Measurements from ENCODE around the gene TMEM259. TPM values are rescaled to one million over a fixed set of nuclear protein-coding genes. Genes with fewer than 3 reads are reported as not detected.

The TMEM259 gene
- total RNA-seq, 1 experiment from 2014 or later = 253 TPM

DNA sequence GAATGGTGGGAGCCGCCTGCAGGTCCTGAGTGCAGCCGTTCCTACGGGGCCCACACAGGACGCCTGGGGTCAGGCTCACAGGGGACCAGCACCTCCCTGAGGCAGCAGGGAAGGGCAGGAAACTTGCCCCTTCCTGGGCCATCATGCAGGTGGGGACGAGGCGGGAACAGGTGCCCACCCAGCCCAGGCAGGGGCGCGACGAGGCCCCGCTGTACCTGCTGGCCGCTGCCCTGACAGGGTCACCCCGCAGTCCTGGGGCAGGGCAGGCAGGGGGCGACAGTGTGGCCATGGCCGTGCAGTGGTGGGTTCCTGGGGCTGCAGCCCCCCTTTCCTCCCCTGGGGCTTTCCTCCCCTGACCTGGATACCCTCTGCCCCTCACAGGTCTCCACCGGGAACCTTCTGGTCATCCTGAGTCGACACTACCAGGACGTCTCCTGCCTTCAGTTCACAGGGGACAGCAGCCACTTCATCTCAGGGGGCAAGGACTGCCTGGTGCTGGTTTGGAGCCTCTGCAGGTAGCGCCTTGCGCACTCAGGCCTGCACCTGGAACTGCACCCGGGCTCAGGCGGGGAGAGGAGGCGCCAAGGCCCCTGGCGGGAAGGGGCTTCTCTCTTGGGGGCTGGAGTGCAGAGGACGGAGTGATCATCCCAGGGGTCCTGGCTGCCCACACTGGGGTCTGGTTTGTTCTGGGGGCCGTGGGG lies 31.4 kb downstream of the TMEM259 start:
- no peak for DNase-seq (ENCODE audit: low spot score)

GRCh38 chr19:988510-988909 lies 32.4 kb downstream of the TMEM259 start:
- no peak for DNase-seq (ENCODE audit: low spot score)

- DNase-seq (ENCODE audit: low spot score) = no peak
Measured at GRCh38 chr19:988081-988480, 32.8 kb downstream of the TMEM259 start.

DNA sequence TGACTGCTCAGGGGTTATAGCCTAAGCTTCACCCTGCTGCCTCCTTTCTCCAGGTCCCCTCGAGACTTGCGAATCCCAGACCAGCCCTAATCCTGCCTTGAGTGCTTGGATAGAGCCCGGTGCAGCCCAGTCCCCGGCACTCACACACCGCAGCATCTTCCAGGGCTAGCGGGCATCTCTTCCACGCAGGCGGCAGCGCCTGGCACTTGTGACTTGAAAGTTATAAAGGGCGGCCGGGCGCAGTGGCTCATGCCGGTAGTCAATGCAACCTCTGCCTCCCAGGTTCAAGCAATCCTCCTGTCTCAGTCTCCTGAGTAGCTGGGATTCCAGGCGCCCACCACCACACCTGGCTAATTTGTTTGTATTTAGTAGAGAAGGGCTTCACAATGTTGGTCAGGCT lies 34.8 kb downstream of the TMEM259 start:
- DNase-seq (ENCODE audit: low spot score) = no peak

GRCh38 chr19:984165-984967 lies 36.6 kb downstream of the TMEM259 start, which contains the start of gene WDR18:
WDR18 (plus strand) TSS chr19:984345; CDS start chr19:984354, 9 bp downstream.
- peak; percentile 69 for DNase-seq (ENCODE audit: low spot score)

DNA sequence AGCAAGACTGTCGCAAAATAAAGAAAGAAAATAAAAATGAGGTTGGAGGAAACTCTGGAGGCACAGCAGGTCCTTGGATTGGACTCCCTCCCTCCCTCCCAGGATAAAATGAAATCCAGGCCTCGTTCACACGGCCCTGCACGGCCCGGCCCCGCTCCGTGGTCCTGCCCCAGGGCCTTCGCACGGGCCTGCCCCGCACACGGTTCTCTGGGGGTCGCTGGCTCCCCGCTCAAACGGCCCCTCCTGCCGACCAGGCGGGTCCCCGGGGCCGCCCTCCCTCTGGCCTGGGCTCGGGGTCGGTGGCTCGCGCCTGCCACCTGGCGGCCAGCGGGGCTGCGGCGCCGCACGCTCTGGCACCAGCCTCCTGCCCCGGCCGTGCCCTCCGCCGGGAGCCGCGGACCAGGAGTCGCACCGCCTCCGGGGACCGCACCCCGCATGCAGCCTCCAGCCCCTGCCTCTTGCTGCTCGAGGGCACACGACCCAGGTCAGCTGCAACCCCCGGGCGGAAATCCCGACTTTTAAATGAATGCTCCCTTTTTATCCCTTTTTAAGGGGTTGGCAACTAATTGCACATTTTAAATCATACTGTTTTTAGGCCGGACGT lies 38.3 kb downstream of the TMEM259 start:
- peak; percentile 56 for DNase-seq (ENCODE audit: low spot score)

DNA sequence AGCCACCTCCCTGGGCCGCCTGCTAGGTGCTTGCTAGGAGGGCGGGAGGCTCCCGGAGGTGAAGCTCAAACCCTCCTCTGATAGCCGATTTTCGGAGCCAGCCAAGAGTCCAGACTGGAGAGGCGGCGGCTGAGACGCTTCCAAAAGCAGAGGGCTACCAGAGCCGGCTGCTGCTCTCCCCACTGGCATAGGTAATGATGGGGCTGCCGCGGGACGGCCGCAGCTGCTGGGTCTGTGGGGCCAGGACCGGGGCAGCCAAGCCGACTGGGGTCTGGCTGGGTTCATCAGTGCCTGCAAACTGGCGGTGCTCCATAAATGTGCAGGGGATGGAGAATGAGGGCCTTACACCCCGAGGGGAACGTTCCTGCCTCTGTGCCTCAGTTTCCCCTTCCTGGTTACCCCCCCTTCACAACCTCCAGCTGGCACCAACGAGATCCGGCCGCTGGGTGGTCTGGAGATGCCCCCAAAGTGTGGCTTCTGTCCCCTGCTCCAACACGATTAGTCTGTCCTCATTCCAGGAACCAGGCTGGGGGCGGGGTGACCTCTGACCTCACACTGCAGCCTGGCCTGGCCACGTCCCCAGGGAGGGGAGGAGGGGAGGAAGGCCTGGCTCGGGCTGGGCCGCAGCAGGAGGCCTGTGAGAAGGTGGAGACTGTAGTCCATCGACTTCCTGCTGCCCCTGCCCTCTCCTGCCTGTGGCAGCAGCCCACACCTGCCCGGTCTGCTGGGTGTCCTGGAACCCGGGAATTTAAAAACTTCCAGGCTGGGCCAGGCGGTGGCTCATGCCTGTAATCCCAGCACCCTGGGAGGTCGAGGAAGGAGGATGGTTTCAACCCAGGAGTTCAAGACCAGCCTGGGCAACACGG lies 40.6 kb downstream of the TMEM259 start:
- DNase-seq (ENCODE audit: low spot score) = no peak

- no peak for DNase-seq (ENCODE audit: low spot score)
Measured at GRCh38 chr19:979318-979741, 41.6 kb downstream of the TMEM259 start.

DNA sequence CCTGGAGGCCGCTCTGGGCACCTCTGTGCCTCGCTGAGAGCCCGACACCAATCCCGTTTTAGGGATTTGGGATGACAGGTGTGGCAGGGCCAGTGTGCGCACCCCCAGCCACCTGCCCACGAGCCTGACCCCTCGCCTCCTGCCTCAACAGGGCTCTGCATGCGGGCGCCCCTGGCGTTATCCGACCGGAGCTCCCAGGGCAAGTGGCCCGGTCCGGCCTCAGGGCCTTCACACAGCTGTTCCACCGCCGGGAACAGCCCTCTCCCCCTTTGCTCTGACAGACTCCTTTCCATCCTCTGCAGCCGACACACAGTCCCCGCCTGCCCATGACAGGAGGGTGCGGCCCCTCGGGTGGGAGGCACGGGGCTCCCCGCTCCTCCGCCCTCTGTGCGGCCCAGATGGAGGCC lies 43.9 kb downstream of the TMEM259 start:
- DNase-seq (ENCODE audit: low spot score) = no peak

- DNase-seq (ENCODE audit: low spot score) = no peak
Measured at GRCh38 chr19:976476-976875, 44.4 kb downstream of the TMEM259 start.

- DNase-seq (ENCODE audit: low spot score) = no peak
Measured at GRCh38 chr19:974564-975257, 46.2 kb downstream of the TMEM259 start.

DNA sequence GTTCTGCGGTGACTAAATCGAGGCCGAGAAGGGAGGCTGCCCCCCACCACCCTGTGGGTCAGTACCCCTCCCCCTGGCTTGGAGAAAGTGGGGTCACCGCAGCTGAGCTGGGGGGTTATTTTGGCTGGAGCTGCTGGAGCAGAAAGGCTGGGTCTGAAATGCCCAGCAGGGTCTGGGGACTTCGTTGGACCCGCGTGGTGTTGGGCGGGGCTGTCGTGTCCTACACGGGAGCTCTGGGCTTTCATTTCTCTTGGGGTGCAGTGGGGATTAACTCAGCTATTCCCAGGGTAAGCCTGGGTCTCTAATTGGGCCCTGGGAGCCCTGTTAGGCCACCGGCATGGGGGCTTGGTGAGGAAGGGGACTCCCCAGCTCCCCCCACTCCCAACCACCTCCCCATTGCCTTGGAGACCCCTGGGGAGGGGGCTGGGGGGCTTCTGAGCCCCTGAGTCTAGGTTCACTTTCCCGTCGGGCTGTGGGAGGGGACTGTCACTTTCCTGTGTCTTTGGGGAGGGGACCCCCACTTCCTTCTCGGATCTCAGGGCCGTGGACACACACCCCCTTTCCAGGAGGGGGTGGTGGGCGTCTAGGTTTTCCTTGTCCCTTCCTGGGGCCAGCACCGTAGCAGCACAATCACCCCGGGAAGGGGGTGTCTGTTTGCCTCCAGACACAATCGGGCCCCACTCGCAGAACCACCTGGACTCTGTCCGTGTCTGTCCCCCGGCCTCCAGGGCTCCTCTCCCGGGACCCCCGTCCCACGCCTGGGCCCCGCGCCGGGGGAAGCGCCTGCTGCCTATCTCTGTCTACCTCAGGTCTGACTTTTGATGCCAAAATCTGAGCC lies 47.0 kb downstream of the TMEM259 start:
- no peak for DNase-seq (ENCODE audit: low spot score)

DNA sequence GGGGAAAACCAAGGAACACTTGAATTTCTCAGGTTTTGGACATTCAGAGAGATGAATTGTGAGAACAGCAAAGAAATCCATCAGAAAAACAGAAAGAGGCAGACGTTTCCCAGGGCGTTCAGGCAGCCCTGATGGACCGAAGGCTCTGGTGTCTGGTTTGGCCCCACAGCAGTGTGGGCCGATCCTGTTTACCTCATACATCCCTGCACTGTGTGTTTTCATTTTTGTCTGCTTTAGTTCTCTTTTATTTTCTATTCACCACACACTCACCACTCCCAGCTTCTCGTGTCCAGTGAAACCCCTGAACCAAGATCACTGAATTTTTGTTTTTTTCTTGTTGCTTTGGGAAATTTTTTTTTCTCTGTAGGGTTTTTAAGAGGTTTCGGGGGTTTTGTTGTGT lies 48.6 kb downstream of the TMEM259 start:
- DNase-seq (ENCODE audit: low spot score) = no peak

GRCh38 chr19:971795-972194 lies 49.1 kb downstream of the TMEM259 start:
- no peak for DNase-seq (ENCODE audit: low spot score)

- DNase-seq (ENCODE audit: low spot score) = no peak
Measured at GRCh38 chr19:970695-971094, 50.2 kb downstream of the TMEM259 start.

- no peak for DNase-seq (ENCODE audit: low spot score)
Measured at GRCh38 chr19:966485-967088, 54.3 kb downstream of the TMEM259 start.

DNA sequence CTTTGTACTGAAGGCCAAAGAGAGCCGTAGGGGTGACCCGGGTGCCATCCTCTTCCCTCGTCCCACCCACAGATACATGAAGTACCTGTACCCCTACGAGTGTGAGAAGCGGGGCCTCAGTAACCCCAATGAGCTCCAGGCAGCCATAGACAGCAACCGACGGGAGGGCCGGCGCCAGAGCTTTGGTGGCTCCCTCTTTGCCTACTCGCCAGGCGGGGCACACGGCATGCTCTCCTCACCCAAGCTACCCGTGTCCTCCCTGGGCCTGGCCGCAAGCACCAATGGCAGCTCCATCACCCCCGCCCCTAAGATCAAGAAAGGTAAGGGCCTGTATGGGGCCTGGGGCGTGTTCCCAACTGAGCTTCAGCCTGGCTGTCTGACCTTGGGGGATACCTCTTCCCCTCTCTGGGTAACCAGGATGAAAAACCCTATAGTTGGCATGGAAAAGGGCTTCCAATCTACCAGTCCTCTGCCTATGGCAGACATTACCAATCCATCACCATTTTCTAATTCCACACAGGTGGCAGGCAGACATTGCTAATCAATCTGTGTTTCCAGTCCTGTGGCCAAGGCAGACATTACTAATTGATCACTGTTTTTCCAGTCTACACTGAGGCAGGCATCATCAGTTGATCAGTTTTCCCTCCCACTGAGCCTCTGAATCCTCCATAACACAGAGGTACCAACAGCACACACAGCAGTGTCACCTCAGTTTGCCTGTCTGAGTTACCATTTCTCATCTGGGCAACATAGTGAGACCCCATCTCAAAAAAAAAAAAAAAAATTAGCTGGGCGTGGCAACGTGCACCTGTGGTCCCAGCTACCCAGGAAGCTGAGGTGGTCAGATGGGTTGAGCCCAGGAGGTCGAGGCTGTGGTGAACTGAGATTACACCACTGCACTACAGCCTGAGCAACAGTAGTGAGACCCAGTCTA lies 55.9 kb downstream of the TMEM259 start:
- DNase-seq (ENCODE audit: low spot score) = no peak

DNA sequence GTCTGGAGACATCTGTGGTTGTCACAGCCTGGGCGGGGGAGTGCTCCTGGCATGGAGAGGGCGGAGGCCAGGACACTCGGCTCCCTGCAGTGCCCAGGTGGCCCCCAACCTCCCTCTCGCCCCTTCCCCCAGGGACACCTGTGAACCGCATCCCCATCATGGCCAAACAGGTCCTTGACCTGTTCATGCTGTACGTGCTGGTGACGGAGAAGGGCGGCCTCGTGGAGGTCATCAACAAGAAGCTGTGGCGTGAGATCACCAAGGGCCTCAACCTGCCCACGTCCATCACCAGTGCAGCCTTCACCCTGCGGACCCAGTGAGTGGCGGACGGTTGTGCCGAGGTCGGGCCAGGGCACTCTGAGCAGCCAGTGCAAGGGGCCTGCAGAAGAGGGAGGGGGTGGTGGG lies 56.8 kb downstream of the TMEM259 start:
- DNase-seq (ENCODE audit: low spot score) = no peak
